ENCODE measurements around the gene PPP1R13L.
A peak's percentile ranks its signal among the peaks of the same experiment; 100 is the strongest.

Gene PPP1R13L

DNA sequence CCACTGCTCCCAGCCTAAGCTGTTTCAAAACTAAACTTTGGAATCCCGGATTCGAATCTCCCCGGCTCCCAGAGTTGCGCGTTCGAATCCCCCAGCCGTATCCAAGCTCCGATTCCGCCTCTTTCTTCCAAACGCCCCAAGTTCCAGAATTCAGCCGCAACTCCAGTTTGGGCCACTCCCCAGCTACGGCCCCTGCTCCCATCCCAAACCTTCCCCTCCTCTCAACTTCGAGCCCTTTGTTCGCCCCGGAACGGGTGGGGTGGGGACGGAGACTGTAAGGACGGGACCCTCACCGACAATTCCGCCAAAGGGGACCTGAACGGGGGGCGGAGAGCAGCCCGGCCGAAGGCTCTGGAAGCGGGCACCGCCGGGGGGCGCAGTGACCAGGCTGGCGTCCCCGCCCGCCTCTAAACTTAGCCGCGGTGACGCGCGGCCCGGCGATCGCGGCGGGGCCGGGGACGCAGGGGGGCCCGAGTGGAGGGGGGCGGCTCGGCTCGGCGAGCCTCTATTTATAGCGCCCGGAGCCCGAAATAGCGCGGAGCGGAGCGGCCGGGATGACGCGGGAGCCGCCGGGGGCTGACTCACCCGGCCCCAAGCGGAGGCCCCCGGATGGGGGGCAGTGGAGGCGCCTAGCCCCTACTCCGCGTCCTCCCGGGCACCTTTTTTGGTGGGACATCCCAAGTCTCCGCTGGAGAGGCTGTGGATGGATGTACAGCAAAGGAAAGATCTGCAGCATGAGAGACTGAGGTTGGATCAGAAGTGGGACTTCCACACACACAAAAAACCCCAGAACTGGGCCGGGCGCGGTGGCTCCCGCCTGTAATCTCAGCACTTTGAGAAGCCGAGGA, 23.7 kb upstream of the PPP1R13L start:
- H3K4me3 ChIP-seq (ENCODE audit: low read depth in 1 of 2, low read length in 2 of 2) = peak overlapping the region; percentile 58 to 60
- no peaks in the 10 kb centered on the region for H3K4me1 ChIP-seq (ENCODE audit: control insufficient read depth in 1 of 2, insufficient read depth in 2 of 2, low read length in 2 of 2)
- H3K9me3 ChIP-seq (ENCODE audit: control insufficient read depth in 1 of 2, low read length in 2 of 2) = no peaks in the 10 kb centered on the region
- H3K36me3 ChIP-seq (ENCODE audit: control insufficient read depth in 1 of 2, insufficient read depth in 2 of 2, low read length in 2 of 2) = no peaks in the 10 kb centered on the region
- no peaks in the 10 kb centered on the region for H3K27me3 ChIP-seq (ENCODE audit: low read depth, low read length)
- no peak overlapping the region for H3K27ac ChIP-seq (ENCODE audit: low read length)

DNA sequence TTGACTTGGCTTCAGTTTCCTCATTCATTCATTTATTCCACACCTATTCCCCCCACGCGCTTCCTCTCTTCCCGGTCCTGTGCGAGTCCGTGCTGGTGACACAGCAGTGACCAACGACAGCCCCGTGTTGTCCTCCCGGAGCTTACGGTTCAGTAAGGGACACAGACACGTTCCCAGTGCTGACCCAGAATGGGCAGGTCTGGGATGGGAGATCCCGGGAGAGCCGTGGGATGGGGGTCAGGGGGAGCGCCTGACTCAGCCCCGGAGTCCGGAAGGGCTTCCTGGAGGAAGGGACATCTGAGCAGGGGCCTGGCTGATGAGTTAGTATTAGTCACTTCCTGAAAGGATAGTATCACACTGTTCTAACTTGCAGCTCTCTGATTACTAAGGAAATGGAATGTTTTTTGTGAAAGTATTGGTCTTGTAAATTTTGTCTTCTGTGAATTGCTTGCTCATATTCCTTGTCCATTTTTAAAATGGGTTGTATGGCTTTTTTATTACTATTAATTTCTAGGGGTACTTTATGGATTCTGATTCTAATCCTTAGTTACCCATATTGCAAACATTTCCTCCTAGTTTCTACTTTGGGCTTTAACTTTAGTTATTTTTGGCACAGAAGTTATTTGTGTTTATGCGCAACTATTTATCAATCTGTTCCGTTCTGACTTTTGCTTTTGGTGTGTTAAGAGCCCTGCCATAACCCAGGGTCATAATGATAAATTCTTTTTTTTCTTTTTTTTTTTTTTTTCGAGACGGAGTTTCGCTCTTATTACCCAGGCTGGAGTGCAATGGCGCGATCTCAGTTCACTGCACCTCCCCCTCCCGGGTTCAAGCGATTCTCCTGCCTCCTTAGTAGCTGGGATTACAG, 19.6 kb upstream of the PPP1R13L start:
- Histone ChIP-seq H3K4me3 (ENCODE audit: low read depth in 1 of 2, low read length in 2 of 2) (peak overlapping the region; percentile 74 to 81), H3K27ac (ENCODE audit: low read length) (peak overlapping the region; percentile 99), H3K9me3 (ENCODE audit: control insufficient read depth in 1 of 2, low read length in 2 of 2) (no peaks in the 10 kb centered on the region), H3K27me3 (ENCODE audit: low read depth, low read length) (no peaks in the 10 kb centered on the region), H3K36me3 (ENCODE audit: control insufficient read depth in 1 of 2, insufficient read depth in 2 of 2, low read length in 2 of 2) (no peaks in the 10 kb centered on the region), H3K4me1 (ENCODE audit: control insufficient read depth in 1 of 2, insufficient read depth in 2 of 2, low read length in 2 of 2) (peaks cover 0 to 12% of the 10 kb centered on the region in 2 donors)

DNA sequence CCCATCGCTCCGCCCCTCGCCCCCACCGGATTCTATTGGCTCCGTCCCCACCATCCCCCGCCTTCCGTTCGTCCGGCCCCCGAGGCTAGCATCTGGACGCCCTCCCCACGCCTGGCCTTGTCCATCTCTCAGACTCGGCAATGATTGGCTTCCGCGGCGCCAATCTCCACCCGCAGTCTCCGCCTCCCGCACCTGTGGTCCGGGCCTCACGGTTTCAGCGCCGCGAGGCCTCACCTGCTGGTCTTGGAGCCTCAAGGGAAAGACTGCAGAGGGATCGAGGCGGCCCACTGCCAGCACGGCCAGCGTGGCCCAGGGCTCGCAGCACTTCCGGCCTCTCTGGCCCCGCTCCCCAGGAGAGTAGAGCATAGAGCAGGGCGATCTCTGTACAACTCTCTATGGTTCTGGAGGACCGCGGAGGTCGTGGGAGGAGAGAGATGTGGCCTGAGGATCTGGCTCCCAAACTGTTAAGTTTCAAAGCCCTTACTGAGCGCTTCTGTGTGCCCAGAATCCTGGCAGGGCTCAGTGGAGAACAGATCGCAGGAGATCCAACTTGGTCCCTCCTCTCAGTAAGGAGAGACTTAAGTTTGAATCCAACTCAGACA, 18.8 kb upstream of the PPP1R13L start, which contains the start of gene ERCC1:
Gene ERCC1, minus strand, starts transcription at position 329 of the 602 bp plus-strand sequence. CDS start 543 bp downstream, outside the sequence.
- peak within 1 kb of the TSS; percentile 99 for H3K27ac ChIP-seq (ENCODE audit: low read length)
- peak within 1 kb of the TSS; percentile 74 to 81 for H3K4me3 ChIP-seq (ENCODE audit: low read depth in 1 of 2, low read length in 2 of 2)
- H3K9me3 ChIP-seq (ENCODE audit: control insufficient read depth in 1 of 2, low read length in 2 of 2) = no peaks in the 10 kb centered on the region
- no peaks in the 10 kb centered on the region for H3K27me3 ChIP-seq (ENCODE audit: low read depth, low read length)
- no peaks in the 10 kb centered on the region for H3K36me3 ChIP-seq (ENCODE audit: control insufficient read depth in 1 of 2, insufficient read depth in 2 of 2, low read length in 2 of 2)
- peaks cover 0 to 12% of the 10 kb centered on the region in 2 donors for H3K4me1 ChIP-seq (ENCODE audit: control insufficient read depth in 1 of 2, insufficient read depth in 2 of 2, low read length in 2 of 2)

DNA sequence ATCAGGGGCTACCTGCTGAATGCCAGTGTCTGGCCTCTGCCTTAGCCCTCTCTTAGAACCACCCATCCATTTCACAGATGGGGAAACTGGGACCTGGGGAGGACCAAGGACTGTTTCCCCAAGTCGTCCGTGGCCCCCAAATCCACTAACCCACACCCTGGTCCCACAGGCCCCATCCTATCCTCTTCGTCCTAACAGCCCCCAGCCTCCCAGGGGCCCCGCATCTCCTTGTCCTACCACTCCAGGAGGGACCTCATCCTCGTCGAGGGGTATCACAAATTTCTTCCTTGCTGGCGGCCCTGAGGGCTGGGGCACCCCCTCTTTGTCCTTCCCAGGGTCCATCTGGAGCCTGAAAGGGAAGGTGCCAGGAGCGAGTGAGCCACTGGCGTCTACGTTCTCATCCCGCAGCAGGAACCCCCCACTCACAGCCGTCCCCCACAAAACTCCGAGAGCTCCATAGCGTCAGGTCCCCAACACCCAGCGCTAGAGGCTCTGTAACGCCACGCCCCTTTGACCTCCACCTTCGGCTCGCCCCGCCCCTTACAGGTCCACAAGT, 18.2 kb upstream of the PPP1R13L start:
- Histone ChIP-seq H3K27me3 (ENCODE audit: low read depth, low read length) (no peaks in the 10 kb centered on the region), H3K4me3 (ENCODE audit: low read depth in 1 of 2, low read length in 2 of 2) (peak overlapping the region; percentile 74 to 81), H3K9me3 (ENCODE audit: control insufficient read depth in 1 of 2, low read length in 2 of 2) (no peaks in the 10 kb centered on the region), H3K4me1 (ENCODE audit: control insufficient read depth in 1 of 2, insufficient read depth in 2 of 2, low read length in 2 of 2) (peaks cover 0 to 12% of the 10 kb centered on the region in 2 donors), H3K27ac (ENCODE audit: low read length) (peak overlapping the region; percentile 67), H3K36me3 (ENCODE audit: control insufficient read depth in 1 of 2, insufficient read depth in 2 of 2, low read length in 2 of 2) (no peaks in the 10 kb centered on the region)

DNA sequence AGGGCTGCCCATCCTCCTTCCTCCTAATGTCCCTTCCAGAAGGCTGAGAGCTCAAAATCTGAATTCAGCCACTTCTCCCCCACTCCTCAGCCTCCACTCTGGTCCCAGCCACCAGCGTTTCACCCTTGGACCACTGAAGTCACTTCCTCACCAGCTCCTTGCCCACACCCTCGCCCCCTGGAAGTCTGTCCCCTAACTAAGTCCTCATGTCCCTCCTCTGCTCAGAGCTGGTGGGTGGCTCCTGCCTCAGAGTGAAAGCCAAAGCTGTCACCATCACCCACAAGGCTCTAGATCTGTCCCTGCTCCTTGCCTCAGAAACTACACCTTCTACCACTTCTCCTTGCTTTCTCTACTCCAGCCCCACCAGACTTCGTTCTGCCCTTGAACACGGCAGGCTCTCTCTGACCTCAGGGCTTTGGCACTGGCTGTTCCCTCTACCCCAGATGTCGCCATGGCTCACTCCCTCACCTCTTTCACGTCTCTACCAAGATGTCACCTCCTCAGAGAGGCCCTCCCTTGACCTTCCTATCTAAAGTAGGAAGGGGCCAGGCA, 17.2 kb upstream of the PPP1R13L start:
- H3K36me3 ChIP-seq (ENCODE audit: control insufficient read depth in 1 of 2, insufficient read depth in 2 of 2, low read length in 2 of 2) = no peaks in the 10 kb centered on the region
- H3K27me3 ChIP-seq (ENCODE audit: low read depth, low read length) = no peaks in the 10 kb centered on the region
- H3K27ac ChIP-seq (ENCODE audit: low read length) = no peak overlapping the region
- no peaks in the 10 kb centered on the region for H3K9me3 ChIP-seq (ENCODE audit: control insufficient read depth in 1 of 2, low read length in 2 of 2)
- H3K4me3 ChIP-seq (ENCODE audit: low read depth in 1 of 2, low read length in 2 of 2) = no peak overlapping the region
- H3K4me1 ChIP-seq (ENCODE audit: control insufficient read depth in 1 of 2, insufficient read depth in 2 of 2, low read length in 2 of 2) = peaks cover 0 to 12% of the 10 kb centered on the region in 2 donors

DNA sequence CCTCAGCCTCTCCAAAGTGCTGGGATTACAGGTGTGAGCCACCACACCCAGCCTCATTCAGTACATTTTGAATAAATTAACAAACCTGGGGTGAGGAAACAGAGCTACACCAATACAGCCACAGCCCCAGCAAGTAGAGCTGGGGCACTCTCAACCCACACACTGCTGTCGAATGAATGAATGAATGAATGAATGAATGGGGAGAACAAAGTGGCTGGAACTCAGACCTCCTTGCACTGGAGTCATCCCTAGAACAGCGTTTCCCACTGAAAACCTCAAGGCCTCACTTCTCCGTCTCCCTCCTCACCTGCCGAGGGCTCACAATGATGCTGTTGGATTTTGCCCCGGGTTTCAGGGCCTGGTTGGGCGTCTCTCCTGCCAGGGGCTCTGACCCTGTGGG, 16.0 kb upstream of the PPP1R13L start:
- Histone ChIP-seq H3K4me1 (ENCODE audit: control insufficient read depth in 1 of 2, insufficient read depth in 2 of 2, low read length in 2 of 2) (peaks cover 0 to 16% of the 10 kb centered on the region in 2 donors), H3K27me3 (ENCODE audit: low read depth, low read length) (no peaks in the 10 kb centered on the region), H3K4me3 (ENCODE audit: low read depth in 1 of 2, low read length in 2 of 2) (no peak overlapping the region), H3K9me3 (ENCODE audit: control insufficient read depth in 1 of 2, low read length in 2 of 2) (no peaks in the 10 kb centered on the region), H3K36me3 (ENCODE audit: control insufficient read depth in 1 of 2, insufficient read depth in 2 of 2, low read length in 2 of 2) (no peaks in the 10 kb centered on the region), H3K27ac (ENCODE audit: low read length) (no peak overlapping the region)

DNA sequence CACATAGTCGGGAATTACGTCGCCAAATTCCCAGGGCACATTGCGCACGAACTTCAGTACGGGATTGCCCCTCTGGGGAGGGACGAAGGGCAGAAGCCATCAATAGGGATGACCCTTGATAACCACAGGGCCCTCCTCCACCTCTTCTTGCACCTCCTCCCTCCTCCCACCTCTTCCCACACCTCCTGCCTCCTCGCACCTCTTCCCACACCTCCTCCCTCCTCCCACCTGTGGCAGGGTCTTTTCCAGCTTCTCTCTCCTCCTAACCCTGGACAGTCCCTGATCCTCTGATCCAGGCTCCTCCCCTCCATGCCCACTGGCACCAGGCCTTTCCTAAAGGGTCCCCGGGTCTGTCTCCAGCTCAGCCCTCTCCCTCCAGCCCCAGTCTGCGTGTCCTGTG, 15.5 kb upstream of the PPP1R13L start:
- no peak overlapping the region for H3K4me3 ChIP-seq (ENCODE audit: low read depth in 1 of 2, low read length in 2 of 2)
- H3K9me3 ChIP-seq (ENCODE audit: control insufficient read depth in 1 of 2, low read length in 2 of 2) = no peaks in the 10 kb centered on the region
- H3K27ac ChIP-seq (ENCODE audit: low read length) = no peak overlapping the region
- no peaks in the 10 kb centered on the region for H3K27me3 ChIP-seq (ENCODE audit: low read depth, low read length)
- H3K4me1 ChIP-seq (ENCODE audit: control insufficient read depth in 1 of 2, insufficient read depth in 2 of 2, low read length in 2 of 2) = peaks cover 0 to 16% of the 10 kb centered on the region in 2 donors
- no peaks in the 10 kb centered on the region for H3K36me3 ChIP-seq (ENCODE audit: control insufficient read depth in 1 of 2, insufficient read depth in 2 of 2, low read length in 2 of 2)

DNA sequence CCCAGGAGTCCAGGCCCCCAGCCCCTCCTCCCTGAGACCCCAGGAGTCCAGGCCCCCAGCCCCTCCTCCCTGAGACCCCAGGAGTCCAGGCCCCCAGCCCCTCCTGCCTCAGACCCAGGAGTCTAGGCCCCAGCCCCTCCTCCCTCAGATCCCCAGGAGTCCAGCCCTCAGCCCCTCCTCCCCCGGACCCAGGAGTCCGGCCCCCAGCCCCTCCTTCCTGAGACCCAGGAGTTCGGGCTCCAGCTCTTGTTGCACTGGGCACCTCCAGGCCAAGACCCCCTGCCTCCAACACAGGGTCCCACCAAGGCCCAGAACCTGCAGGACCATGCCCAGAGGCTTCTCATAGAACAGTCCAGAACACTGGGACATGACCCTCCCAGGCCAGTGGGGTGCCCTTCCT, 15.0 kb upstream of the PPP1R13L start:
- Histone ChIP-seq H3K27me3 (ENCODE audit: low read depth, low read length) (no peaks in the 10 kb centered on the region), H3K4me1 (ENCODE audit: control insufficient read depth in 1 of 2, insufficient read depth in 2 of 2, low read length in 2 of 2) (peaks cover 0 to 16% of the 10 kb centered on the region in 2 donors), H3K9me3 (ENCODE audit: control insufficient read depth in 1 of 2, low read length in 2 of 2) (no peaks in the 10 kb centered on the region), H3K4me3 (ENCODE audit: low read depth in 1 of 2, low read length in 2 of 2) (no peak overlapping the region), H3K36me3 (ENCODE audit: control insufficient read depth in 1 of 2, insufficient read depth in 2 of 2, low read length in 2 of 2) (no peaks in the 10 kb centered on the region), H3K27ac (ENCODE audit: low read length) (no peak overlapping the region)

DNA sequence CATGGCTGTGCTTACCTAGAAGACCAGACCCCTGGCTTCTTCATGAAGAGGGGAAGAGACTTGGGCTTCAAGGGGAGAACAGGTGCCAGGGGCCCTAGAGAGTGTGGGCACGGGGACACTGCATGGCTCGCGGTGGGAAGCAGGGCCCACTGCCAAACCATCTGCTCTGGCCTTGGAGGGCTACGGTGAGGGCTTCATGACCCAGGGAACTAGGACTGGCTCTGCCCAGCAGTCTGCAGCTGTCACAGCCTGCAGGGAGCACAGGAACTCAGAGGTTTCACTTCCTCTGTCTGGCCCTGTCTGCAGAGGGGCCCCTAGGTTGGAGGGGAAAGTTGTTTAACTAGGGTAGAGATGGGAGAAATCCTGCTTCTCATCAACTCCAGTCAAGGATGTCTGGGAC, 14.5 kb upstream of the PPP1R13L start:
- H3K4me3 ChIP-seq (ENCODE audit: low read depth in 1 of 2, low read length in 2 of 2) = no peak overlapping the region
- no peak overlapping the region for H3K27ac ChIP-seq (ENCODE audit: low read length)
- H3K27me3 ChIP-seq (ENCODE audit: low read depth, low read length) = no peaks in the 10 kb centered on the region
- H3K36me3 ChIP-seq (ENCODE audit: control insufficient read depth in 1 of 2, insufficient read depth in 2 of 2, low read length in 2 of 2) = peaks cover 0 to 5% of the 10 kb centered on the region in 2 donors
- peaks cover 0 to 16% of the 10 kb centered on the region in 2 donors for H3K4me1 ChIP-seq (ENCODE audit: control insufficient read depth in 1 of 2, insufficient read depth in 2 of 2, low read length in 2 of 2)
- no peaks in the 10 kb centered on the region for H3K9me3 ChIP-seq (ENCODE audit: control insufficient read depth in 1 of 2, low read length in 2 of 2)

DNA sequence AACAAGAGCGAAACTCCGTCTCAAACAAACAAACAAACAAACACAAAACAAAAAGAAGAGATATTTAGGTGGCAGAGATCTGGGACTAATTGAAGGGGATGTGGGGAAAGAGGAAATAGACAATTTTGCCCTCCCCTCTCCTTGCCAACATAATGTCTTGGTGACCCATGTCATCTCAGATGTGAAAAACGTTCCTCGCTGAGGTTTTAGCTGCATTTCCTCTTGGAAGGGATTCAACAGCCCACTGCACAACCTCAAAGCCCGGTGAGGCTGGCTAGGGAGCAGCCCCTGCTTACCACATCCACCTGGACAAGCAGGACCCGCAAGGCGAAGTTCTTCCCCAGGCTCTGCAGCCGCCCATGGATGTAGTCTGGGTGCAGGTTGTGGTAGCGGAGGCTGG, 13.9 kb upstream of the PPP1R13L start:
- Histone ChIP-seq H3K4me1 (ENCODE audit: control insufficient read depth in 1 of 2, insufficient read depth in 2 of 2, low read length in 2 of 2) (peaks cover 0 to 17% of the 10 kb centered on the region in 2 donors), H3K36me3 (ENCODE audit: control insufficient read depth in 1 of 2, insufficient read depth in 2 of 2, low read length in 2 of 2) (peaks cover 4 to 7% of the 10 kb centered on the region in 2 donors), H3K4me3 (ENCODE audit: low read depth in 1 of 2, low read length in 2 of 2) (no peak overlapping the region), H3K27me3 (ENCODE audit: low read depth, low read length) (no peaks in the 10 kb centered on the region), H3K27ac (ENCODE audit: low read length) (no peak overlapping the region), H3K9me3 (ENCODE audit: control insufficient read depth in 1 of 2, low read length in 2 of 2) (no peaks in the 10 kb centered on the region)
